HepG2 (cell line): ENCODE data around the gene BAHCC1. TPM values are rescaled to one million over a fixed set of nuclear protein-coding genes. Genes with fewer than 3 reads are reported as not detected.

Source experiments
- ATAD3A ChIP-seq: sonication (generic); formaldehyde crosslinking; IDR thresholded peaks from 2 replicates; pipeline ENCODE4 v1.4.0; 2020; ENCODE audit warnings: missing genetic modification reagents
- CCDC6 ChIP-seq: sonication (generic); formaldehyde crosslinking; IDR thresholded peaks from 2 replicates; pipeline ENCODE4 v1.8.1; 2022; ENCODE audit warnings: mild to moderate bottlenecking, missing genetic modification reagents, moderate library complexity
- FOXO4 ChIP-seq: sonication (generic); formaldehyde crosslinking; conservative IDR thresholded peaks from 2 replicates; pipeline ENCODE4 v1.8.1; 2023; ENCODE audit warnings: missing genetic modification reagents
- IRF2 ChIP-seq: IDR thresholded peaks from 2 replicates; pipeline ENCODE4 v1.6.1; 2018; ENCODE audit warnings: missing genetic modification reagents, missing compliant biosample characterization
- MBD4 ChIP-seq: IDR thresholded peaks from 2 replicates; pipeline ENCODE4 v1.6.1; 2012; ENCODE audit warnings: low read length, inconsistent platforms, borderline replicate concordance
- MTF1 ChIP-seq: sonication (generic); formaldehyde crosslinking; IDR thresholded peaks from 2 replicates; pipeline ENCODE4 v1.5.0; 2020; ENCODE audit warnings: missing genetic modification reagents
- NONO ChIP-seq, 2 experiments: fragments of 450-650 bp in 1 of 2; sonication (generic) in 1 of 2; formaldehyde crosslinking in 1 of 2; IDR thresholded peaks in 1 of 2; conservative IDR thresholded peaks in 1 of 2; 2 replicates each; pipeline versions ENCODE4 v1.6.1 to v1.8.0; 2017 to 2022; ENCODE audit warnings: mild to moderate bottlenecking in 1 of 2, missing genetic modification reagents in 1 of 2, moderate library complexity in 1 of 2
- RBFOX2 ChIP-seq: fragments of 200-400 bp; formaldehyde crosslinking; IDR thresholded peaks from 2 replicates; pipeline ENCODE4 v1.6.1; 2017; ENCODE audit warnings: low read depth, mild to moderate bottlenecking, low read length
- SSRP1 ChIP-seq: IDR thresholded peaks from 2 replicates; pipeline ENCODE4 v1.6.1; 2016; ENCODE audit warnings: control low read depth
- ZBTB10 ChIP-seq: sonication (generic); formaldehyde crosslinking; IDR thresholded peaks from 2 replicates; pipeline ENCODE4 v1.4.0; 2020; ENCODE audit warnings: missing genetic modification reagents, borderline replicate concordance
- ZHX1 ChIP-seq: sonication (generic); formaldehyde crosslinking; IDR thresholded peaks from 2 replicates; pipeline ENCODE4 v1.8.1; 2022; ENCODE audit warnings: low read depth, mild to moderate bottlenecking, missing genetic modification reagents
- ZNF343 ChIP-seq: sonication (generic); formaldehyde crosslinking; IDR thresholded peaks from 2 replicates; pipeline ENCODE4 v1.4.0; 2020; ENCODE audit warnings: mild to moderate bottlenecking, missing genetic modification reagents
- ZNF501 ChIP-seq: sonication (generic); formaldehyde crosslinking; IDR thresholded peaks from 2 replicates; pipeline ENCODE4 v1.5.1; 2020; ENCODE audit warnings: mild to moderate bottlenecking, moderate library complexity, missing genetic modification reagents
- ZSCAN30 ChIP-seq: sonication (generic); formaldehyde crosslinking; IDR thresholded peaks from 2 replicates; pipeline ENCODE4 v1.5.0; 2020; ENCODE audit warnings: mild to moderate bottlenecking, missing genetic modification reagents
- polyA plus RNA-seq, 8 experiments: library from polyadenylated mRNA; depleted of rRNA in 3 of 8; stranded (reverse) in 7 of 8; unstranded in 1 of 8; fragments of >200 nt; fragmentation: Illumina TruSeq in 4 of 8; extraction: Trizol in 4 of 8; gene quantifications; 2 replicates each; pipeline versions ENCODE4 v1.2.1 to v1.2.3, GENCODE V29; 2011 to 2016; ENCODE audit warnings: low read depth in 4 of 8, missing spikeins in 1 of 8, mixed read lengths in 1 of 8; ENCODE audit not compliant: insufficient read depth in 1 of 8
- total RNA-seq, 5 experiments: library from RNA; depleted of rRNA; stranded (reverse); fragments of >200 nt; fragmentation: Illumina TruSeq; extraction: Trizol; gene quantifications; 2 replicates each; pipeline ENCODE4 v1.2.3, GENCODE V29; 2016; ENCODE audit warnings: low read depth in 1 of 5
- TF ChIP-seq, protein P1 (sequence below): sonication (generic); formaldehyde crosslinking; IDR thresholded peaks from 2 replicates; pipeline ENCODE4 v1.5.0; 2020; ENCODE audit warnings: mild to moderate bottlenecking, missing genetic modification reagents, borderline replicate concordance
- TF ChIP-seq, protein P2 (sequence below): sonication (generic); formaldehyde crosslinking; IDR thresholded peaks from 2 replicates; pipeline ENCODE4; 2020; ENCODE audit warnings: missing genetic modification reagents, mild to moderate bottlenecking, borderline replicate concordance

The BAHCC1 gene
- total and polyA plus RNA-seq, 2 of the 13 experiments (the other 11 are each of a cell fraction or from before 2014, with no cell fraction given), result 1.4 to 1.7 TPM

GRCh38 chr17:81510785-81511553, 115.7 kb downstream of the BAHCC1 start (continued):
- TF ChIP-seq, protein P1, sequence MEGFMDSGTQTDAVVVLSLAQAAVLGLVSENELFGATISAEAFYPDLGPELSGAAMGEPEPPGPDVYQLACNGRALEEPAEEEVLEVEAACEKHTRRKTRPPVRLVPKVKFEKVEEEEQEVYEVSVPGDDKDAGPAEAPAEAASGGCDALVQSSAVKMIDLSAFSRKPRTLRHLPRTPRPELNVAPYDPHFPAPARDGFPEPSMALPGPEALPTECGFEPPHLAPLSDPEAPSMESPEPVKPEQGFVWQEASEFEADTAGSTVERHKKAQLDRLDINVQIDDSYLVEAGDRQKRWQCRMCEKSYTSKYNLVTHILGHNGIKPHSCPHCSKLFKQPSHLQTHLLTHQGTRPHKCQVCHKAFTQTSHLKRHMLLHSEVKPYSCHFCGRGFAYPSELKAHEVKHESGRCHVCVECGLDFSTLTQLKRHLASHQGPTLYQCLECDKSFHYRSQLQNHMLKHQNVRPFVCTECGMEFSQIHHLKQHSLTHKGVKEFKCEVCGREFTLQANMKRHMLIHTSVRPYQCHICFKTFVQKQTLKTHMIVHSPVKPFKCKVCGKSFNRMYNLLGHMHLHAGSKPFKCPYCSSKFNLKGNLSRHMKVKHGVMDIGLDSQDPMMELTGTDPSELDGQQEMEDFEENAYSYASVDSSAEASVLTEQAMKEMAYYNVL (CRISPR knock-in tag), result no peak
- TF ChIP-seq ZBTB10 (no peak), ZNF501 (CRISPR knock-in tag) (no peak), RBFOX2 (peak; percentile 80), MTF1 (CRISPR knock-in tag) (no peak), NONO (IDR thresholded peaks at IDR 0.05) (no peak), NONO (CRISPR knock-in tag; conservative IDR thresholded peaks at IDR 0.05) (no peak), ZHX1 (CRISPR knock-in tag) (0 out of 2 replicates have a peak, but pooled peaks have one; percentile 52), IRF2 (CRISPR knock-in tag) (no peak), SSRP1 (CRISPR knock-in tag) (peak; percentile 21; the same call in 1 of the 2 replicates), ZSCAN30 (no peak), ZNF343 (no peak), FOXO4 (CRISPR knock-in tag) (no peak), MBD4 (no peak), ATAD3A (CRISPR knock-in tag) (0 out of 2 replicates have a peak, but pooled peaks have one; percentile 14), CCDC6 (CRISPR knock-in tag) (no peak)
- TF ChIP-seq, protein P2, sequence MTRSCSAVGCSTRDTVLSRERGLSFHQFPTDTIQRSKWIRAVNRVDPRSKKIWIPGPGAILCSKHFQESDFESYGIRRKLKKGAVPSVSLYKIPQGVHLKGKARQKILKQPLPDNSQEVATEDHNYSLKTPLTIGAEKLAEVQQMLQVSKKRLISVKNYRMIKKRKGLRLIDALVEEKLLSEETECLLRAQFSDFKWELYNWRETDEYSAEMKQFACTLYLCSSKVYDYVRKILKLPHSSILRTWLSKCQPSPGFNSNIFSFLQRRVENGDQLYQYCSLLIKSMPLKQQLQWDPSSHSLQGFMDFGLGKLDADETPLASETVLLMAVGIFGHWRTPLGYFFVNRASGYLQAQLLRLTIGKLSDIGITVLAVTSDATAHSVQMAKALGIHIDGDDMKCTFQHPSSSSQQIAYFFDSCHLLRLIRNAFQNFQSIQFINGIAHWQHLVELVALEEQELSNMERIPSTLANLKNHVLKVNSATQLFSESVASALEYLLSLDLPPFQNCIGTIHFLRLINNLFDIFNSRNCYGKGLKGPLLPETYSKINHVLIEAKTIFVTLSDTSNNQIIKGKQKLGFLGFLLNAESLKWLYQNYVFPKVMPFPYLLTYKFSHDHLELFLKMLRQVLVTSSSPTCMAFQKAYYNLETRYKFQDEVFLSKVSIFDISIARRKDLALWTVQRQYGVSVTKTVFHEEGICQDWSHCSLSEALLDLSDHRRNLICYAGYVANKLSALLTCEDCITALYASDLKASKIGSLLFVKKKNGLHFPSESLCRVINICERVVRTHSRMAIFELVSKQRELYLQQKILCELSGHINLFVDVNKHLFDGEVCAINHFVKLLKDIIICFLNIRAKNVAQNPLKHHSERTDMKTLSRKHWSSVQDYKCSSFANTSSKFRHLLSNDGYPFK (CRISPR knock-in tag), result no peak
